GM12891 (cell line): Measurements from ENCODE around the gene SLC30A3.

Source experiments
- PAX5 ChIP-seq: IDR thresholded peaks from 2 replicates; pipeline ENCODE4 v1.6.1; 2011; ENCODE audit warnings: low read length, moderate library complexity, mild to moderate bottlenecking; ENCODE audit not compliant: insufficient read depth, severe bottlenecking
- POLR2A ChIP-seq: IDR thresholded peaks from 2 replicates; pipeline ENCODE4 v1.6.1; 2011; ENCODE audit warnings: low read depth, low read length, control low read depth
- POLR2AphosphoS5 ChIP-seq: IDR thresholded peaks from 2 replicates; pipeline ENCODE4 v1.6.1; 2011; ENCODE audit warnings: low read depth, low read length, control low read depth
- SPI1 ChIP-seq: IDR thresholded peaks from 2 replicates; pipeline ENCODE4 v1.6.1; 2011; ENCODE audit warnings: low read depth, low read length, control low read depth
- TAF1 ChIP-seq: IDR thresholded peaks from 2 replicates; pipeline ENCODE4 v1.6.1; 2011; ENCODE audit warnings: low read depth, low read length, control low read depth

- TF ChIP-seq TAF1 = no peak
- TF ChIP-seq POLR2AphosphoS5 = 0 out of 2 replicates have a peak, but pooled peaks have one; percentile 1
- TF ChIP-seq POLR2A = no peak
- no peak for TF ChIP-seq PAX5
- no peak for TF ChIP-seq SPI1
Observed at GRCh38 chr2:27245116-27245515, 17.7 kb downstream of the SLC30A3 start.
